Epidermal melanocyte (primary cell): ENCODE measurements around the gene OASL.
"Not testable (repeated sequence)": the region's sequence is repeated elsewhere in the genome, so short reads cannot be mapped to it uniquely, and the experiment has no call there.

ENCODE experiments used
- DNase-seq: peaks from one replicate; pipeline ENCODE4 v3.0.0; 2011; ENCODE audit warnings: low spot score; ENCODE audit not compliant: insufficient read length

Gene OASL, protein sequence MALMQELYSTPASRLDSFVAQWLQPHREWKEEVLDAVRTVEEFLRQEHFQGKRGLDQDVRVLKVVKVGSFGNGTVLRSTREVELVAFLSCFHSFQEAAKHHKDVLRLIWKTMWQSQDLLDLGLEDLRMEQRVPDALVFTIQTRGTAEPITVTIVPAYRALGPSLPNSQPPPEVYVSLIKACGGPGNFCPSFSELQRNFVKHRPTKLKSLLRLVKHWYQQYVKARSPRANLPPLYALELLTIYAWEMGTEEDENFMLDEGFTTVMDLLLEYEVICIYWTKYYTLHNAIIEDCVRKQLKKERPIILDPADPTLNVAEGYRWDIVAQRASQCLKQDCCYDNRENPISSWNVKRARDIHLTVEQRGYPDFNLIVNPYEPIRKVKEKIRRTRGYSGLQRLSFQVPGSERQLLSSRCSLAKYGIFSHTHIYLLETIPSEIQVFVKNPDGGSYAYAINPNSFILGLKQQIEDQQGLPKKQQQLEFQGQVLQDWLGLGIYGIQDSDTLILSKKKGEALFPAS

DNA sequence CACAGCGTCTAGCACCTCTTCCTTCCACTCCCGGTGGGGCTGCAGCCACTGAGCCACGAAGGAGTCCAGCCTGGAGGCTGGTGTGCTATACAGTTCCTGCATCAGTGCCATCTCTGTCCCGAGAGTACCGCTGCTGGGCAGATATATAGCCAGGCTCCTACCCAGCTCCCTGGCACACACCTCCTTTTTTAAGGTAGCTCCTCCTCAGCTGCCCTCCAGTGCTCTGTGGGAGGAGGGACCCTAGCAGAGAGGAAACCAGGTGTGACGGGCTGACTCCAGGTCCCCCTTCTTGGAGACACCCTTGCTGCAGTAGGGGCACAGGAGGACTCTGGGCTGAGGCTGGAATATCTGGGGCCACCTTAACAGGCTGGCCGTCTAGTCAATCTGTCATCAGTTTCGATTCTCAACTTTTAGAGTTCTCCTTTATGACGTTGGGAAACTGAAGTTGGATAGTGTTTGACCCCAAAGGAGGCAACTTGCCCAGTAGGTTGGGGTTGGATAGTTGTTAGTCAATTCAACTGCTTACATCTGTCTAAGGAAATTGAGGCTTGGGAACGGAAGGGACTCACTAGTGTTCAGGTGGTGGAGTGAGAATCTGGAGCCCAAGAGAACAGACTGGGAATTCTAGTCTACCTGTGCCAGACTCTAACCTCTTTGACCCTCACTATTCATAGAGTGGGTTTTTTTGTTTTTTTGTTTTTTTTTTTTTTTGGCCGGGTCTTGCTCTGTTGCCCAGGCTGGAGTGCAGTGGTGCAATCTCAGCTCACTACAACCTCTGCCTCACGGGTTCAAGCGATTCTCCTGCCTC is at the start of gene OASL:
TSS of gene OASL (minus strand) at position 386 of the 808 bp plus-strand sequence. CDS start at position 111, 275 bp downstream.
- no peak for DNase-seq

DNA sequence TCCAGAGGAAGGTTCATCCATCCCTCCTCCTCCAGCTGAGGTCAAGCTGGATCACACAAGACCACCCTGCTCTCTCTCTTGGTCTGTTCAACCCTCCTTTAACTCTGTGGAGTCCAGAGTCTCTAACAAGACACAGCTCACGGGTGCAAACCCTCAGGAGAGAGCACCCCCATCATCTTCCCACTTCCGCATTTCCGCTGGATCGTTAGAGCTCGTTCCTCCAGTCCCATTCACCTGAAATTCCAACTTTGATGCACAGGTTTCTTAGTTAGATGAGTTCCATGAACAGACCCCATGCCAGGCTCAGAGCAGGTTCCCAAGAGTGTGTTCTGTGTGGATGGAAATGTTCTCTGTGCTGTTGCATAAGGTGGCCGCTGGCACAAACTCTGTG is 49.1 kb upstream of the OASL start:
- no peak for DNase-seq

DNA sequence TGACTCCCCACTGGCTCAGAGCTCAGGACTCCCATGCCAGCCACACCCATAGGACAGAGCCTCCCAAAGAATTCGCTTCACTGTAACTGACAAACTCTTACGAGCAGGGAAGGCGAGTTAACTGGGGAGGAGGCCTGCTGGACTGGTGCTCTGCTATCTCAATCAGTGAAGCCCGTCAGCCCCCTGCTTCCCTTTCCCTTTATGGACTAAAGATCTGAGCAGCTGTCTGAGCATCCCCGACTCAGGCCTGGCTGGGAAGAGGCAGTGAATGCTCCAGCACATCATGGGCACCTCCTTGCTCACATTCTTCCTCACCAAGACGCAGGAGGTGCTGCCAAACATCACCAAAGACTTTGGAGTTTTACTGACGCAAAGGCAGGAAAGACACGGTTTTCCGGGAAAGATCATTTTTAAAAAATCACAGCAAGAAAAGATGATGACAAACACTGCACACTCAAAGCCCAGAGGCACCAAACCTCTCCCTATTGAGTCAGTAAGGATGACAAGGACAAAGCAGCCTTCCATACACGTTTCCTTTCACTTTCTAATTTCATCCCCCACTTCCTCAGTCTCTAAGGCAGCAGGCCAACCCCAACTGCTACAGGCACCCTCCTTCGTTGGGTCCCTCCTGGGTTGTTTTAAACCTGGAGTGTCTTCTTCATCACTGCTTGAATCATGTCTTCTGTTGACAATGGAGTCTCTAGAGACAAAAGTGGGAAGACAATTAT is 48.6 kb upstream of the OASL start:
- no peak for DNase-seq

DNA sequence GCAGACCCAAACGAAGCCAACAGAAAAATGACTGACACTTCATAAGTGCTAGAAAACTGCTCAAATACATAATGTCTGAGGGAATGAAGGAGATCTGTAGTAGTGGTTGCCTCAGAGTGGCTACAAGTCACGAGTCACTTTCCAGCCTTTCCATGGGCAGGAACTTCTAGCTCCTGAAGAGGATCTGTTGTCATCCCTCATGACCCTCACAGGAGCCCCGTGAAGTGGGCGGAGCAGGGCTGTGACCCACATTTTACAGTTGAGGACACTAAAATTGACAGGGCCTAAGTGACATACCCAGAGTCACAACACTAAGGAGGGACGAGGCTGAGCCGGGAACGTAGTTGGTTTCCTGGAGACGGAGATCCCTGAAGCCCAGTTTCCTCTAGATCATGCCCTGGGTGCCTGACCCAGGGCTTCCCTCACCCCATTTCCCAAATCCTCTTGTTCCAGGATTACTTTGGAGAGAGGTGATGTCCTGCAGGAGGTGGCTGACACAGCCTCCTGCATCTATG is 47.8 kb upstream of the OASL start:
- DNase-seq = no peak

DNA sequence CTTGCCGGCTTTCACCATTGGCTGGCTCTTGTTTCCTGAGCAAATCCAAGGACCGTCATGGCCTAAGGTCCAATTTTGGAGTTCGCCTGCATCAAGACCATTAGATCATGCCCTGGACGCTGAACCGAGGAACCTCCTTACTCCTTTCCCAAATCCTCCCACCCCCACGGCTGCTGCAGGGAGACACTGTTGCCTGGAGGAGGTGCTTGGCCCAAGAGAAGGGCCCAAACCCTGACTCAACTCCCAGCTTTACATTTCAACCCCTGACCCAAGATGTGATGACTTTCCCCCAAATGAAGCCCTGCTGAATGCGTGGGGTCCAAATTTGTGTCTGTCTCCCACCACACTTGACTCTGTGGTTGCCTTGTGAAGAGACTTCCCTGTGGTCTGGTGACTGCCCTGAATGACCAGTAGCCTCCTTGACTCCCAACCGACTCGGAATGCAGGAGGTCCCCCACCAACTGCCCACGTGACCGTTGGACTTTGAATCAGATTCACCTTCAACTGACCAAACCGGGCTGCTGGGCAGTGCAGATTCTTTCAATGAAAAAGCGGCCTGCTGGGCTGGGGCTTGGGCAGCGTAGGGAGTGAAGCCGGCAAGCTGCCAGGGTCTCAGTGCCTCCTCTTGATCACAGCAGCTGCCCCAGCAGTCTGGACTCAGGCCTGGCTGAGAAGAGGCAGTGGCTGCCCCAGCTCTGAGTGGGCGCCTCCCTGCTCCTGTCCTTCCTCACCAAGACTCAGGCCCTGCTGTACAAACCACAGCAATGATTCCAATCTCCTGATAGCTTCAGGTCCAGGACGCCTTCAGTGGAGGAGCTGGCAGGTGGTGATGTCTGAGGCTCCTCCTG is 46.7 kb upstream of the OASL start:
- DNase-seq = no peak

DNA sequence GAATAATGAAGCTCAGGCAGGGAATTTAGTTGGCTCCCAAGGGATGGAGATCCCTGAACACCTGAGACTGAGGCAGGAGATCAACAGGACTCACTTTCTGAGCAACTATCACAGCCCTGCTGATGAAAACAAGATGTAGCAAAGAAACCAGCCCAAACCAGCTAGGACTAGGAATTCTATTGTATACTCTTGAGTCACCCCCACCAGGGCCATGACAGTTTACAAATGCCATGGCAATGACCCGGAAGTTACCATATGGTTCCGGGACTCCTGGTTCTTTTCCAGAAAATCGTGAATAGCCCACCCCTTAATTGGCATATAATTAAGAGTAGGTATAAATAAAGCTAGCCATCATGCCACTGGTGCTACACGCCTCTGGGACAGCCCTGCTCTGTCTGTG is 46.0 kb upstream of the OASL start:
- no peak for DNase-seq

DNA sequence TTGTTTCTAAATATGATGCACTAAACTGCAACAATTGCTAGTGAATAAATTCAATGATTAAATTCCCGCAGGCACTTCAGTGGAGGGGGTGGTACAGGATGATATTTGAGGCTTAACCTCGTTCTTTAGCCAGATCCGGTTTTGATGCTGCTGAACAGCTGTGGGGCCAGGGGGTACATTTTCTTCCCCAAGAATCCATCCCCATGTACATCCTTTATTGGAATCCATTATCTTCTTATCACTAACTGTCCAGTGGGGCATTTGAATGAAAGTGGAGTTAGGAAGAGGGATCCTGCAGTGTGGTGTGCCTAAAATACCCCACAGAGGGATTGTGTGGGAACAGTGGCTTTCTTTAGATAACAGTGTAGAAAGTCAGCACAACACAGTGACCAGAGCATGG is 45.2 kb upstream of the OASL start:
- DNase-seq = no peak

DNA sequence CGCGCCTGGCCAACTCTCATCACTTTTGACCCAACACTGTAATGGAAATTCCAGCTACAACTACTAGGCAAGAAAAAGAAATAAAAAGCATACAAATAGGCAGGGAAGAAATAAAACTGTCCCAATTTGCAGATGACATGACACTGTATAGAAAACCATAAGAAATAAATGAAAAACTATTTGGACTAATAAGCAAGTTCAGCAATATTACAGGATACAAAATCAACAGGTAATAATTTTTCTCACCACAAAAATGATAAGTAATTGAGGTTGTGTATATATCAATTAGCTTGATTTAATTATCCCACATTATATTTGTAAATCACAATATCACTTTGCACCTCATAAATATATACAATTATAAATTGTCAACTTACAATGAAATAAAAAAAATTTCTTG is 41.9 kb upstream of the OASL start:
- DNase-seq = no peak

DNA sequence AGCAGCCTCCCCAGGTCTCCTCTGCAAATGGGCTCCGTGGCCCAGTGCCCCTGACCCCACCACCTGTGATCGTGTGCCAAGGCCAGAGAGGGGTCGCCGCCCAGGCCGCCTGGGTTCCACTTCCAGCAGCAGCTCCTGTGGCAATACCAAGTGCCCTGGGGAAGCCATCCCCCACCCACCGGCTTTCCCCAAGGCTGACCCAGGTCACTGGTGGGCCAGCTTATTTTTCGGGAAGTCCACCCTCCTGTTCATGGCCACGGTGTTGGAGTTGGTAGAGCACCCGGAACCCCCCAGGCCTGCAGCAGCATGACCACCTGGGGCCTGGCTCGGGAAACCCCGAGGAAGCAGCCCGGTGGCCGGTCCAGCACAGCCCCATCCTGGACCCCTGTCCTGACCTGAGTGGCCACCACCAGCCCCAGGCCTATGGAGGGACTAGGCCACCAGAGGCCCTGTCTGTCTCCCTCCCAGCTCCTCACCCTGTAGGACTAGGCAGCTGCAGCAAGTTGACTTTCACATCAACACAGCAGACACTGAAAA is 40.8 kb upstream of the OASL start:
- no peak for DNase-seq

DNA sequence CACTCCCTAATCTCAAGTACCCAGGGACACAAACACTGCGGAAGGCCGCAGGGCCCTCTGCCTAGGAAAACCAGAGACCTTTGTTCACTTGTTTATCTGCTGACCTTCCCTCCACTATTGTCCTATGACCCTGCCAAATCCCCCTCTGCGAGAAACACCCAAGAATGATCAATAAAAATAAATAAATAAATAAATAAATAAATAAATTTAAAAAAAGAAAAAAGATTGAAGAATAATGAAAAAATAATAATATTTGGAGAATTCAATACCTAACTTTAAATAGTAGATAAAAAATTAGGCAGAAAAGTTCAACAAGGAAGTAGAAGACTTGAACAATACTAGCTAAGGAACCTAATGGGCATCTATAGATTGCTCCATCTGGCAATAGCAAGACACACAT is 38.4 kb upstream of the OASL start:
- DNase-seq = not testable (repeated sequence)

DNA sequence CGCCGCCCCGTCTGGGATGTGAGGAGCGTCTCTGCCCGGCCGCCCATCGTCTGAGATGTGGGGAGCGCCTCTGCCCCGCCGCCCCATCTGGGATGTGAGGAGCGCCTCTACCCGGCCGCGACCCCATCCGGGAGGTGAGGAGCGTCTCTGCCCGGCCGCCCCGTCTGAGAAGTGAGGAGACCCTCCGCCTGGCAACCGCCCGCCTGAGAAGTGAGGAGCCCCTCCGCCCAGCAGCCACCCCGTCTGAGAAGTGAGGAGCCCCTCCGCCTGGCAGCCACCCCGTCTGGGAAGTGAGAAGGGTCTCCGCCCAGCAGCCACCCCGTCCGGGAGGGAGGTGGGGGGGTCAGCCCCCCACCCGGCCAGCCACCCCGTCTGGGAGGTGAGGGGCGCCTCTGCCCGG is 36.9 kb upstream of the OASL start:
- DNase-seq = not testable (repeated sequence)

DNA sequence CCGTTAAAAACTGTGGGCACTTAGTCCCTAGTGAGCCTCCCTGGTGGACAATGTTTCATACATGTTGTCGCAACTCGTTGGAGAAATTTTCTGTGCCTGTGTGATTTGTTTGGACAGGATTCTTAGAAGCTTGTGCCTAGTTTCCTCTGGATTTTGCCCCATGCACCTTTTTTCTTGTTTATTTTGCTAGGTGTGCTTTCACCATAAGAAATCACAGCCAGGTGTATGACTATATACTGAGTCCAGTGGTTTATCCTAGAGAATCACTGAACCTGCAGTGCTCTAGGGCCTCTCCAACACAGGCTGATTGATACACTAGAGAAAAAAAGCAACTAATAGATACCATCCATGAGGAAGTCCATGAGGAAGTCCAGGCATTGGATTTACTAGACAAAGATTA is 33.1 kb upstream of the OASL start:
- DNase-seq = no peak

DNA sequence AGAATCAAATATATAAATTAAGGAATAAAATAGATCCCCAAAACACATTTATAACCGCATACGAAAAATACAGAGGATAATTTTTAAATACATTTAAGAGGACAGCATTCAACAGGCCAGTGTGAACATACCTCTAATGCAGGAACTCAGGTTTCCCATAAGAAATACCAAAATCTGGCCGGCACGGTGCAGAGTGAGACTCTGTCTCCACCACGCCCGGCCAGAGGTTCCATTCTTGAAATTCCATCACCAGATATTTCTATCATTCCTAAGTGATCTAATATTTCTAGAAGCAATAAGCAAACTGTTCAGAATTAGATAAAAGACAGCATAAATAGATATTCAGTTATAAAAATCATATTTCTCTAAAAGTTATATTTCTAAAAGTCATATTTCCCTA is 30.2 kb upstream of the OASL start:
- DNase-seq = no peak

DNA sequence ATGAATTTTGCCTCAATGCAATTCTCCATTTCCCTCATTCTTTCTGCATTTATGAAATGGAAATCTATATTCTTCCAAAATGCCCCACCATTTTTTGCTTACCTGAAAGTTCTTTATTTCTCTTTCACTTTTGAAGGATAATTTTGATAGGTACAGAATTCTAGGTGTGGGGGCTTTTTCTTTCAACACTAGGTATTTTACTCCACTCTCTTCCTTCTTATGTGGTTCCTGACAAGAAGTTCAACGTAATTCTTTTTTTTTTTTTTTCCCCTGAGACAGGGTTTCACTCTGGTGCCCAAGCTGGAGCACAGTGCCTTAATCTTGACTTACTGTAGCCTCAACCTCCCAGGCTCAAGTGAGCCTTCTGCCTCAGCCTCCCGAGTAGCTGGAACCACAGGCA is 26.3 kb upstream of the OASL start:
- DNase-seq = no peak

DNA sequence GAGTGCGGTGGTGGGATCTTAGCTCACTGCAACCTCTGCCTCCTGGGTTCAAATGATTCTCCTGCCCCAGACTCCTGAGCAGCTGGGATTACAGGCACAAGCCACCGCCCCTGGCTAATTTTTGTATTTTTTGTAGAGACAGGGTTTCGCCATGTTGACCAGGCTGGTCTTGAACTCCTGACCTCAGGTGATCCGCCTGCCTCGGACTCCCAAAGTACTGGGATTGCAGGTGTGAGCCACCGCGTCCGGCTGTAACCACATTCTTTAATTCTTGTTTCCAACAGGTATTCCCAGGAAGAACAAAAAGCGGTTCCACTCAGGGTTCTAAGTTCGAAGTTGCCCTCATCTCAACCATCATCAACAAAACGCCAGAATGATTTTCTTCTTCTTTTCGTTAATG is 25.5 kb upstream of the OASL start:
- not testable (repeated sequence) for DNase-seq

DNA sequence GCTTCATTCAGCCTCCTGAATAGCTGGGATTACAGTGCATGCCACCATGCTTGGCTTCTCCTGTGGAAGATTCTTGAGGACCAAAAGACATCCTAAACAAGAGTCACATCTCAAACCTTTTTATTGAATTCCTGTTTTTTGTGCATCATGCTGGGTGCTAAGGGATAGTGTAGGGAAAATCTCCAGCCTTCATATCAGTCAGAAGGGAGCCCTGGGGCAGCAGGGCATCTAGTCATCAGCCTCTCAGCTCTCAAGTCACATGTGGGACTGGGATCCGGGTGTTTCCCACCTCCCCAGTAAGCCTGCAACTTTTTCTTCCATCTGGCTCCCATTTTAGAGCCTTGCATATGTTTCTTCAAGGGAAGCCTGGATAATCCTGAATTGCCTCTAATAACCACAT is 25.1 kb upstream of the OASL start:
- no peak for DNase-seq

DNA sequence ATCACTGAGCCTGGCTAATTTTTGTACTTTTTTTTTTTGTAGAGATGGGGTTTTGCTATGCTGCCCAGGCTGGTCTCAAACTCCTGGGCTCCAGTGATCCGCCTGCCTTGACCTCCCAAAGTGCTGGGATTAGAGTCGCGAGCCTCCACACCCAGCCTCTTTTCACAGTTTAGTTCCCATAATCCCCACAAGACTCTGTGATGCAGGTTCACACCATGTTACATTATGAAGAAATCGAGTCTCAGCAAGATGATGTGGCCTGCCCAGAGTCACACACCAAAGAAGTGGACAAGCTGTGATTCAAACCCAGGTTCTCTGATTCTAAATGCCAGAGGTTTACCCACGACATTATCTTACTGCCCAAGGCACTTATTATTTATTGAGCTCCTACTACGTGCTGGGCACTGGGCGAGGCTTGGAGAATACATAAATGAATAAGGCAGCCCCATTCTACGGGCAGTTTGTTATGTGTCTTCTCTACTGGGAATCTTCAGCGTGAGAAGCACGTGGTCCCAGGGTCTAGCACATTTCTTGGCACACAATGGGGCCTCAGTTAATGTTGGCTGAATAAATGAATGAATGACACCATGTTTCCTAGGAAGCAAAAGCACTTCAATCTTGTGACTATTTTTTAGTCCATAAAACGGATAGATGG is 23.5 kb upstream of the OASL start:
- no peak for DNase-seq

DNA sequence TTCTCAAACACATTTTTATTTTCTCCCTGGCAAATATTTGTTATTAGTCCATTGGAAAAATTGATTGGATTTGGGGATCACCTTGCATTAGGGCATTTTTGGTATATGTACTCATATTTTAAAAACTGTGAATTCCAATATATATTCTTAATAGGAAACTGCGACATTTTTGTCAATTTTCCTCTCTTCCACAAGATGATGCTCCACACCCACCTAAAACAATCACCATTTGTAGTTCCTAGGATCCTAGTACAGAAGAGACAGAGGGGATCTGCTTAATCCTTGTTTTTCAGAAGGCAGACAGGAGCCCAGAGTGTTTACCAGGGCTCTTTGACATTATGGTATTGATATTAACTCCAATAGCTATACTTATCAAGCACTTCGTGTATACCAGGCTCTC is 22.8 kb upstream of the OASL start:
- DNase-seq = no peak

DNA sequence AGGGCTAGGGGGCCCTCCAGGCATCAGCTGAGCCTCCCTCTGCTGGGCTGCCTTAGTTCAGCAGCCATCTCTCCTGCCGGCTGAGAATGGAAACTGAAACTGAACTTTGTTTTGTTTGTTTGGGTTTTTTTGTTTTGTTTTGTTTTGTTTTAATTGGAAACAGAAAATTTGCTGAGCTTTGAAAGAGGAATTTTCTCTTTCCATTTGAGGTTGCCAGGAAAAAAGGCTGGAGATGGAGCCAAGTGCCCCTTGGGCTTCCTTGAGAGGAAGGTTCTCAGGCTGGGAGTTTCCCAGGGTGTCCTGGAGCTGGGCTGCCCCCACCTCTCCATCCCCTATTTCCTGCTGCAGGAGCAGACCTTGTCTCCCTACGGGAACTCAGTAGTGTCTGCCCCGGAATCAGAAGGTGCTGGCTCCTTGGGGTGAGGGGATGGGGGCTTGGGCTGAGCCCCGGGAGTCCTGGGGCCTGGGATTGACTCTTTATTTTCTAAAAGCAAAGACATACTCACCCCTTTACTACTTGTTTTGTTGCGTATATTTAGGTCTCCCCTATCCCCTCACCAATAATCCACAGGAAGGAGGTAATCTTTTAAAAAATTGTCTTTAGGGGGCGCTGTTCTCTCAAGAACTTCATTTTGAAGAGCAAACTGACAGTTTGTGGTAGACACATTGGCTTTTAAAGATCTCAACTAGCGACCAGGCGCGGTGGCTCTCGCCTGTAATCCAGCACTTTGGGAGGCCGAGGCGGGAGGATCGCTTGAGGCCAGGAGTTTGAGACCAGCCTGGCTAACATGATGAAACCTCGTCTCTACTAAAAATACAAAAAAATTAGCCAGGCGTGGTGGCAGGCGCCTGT is 21.3 kb upstream of the OASL start:
- no peak for DNase-seq
